K562 (cell line): ENCODE results near the gene POLR2C. TPM values are rescaled to one million over a fixed set of nuclear protein-coding genes. Genes with fewer than 3 reads are reported as not detected.

Experiments
- AFF1 ChIP-seq, 2 experiments: fragments of 450-650 bp; IDR thresholded peaks; 2 replicates each; pipeline ENCODE4 v1.6.1; 2018; ENCODE audit warnings: mild to moderate bottlenecking in 2 of 2, low read depth in 1 of 2; ENCODE audit not compliant: partially characterized antibody in 2 of 2
- ATF3 ChIP-seq, 2 experiments: fragments of 450-650 bp in 1 of 2; sonication (generic) in 1 of 2; formaldehyde crosslinking in 1 of 2; IDR thresholded peaks in 1 of 2; conservative IDR thresholded peaks in 1 of 2; 2 replicates each; pipeline versions ENCODE4 v1.6.1 to v1.8.1; 2016 to 2023; ENCODE audit warnings: mild to moderate bottlenecking in 2 of 2, moderate library complexity in 2 of 2, inconsistent platforms in 1 of 2, missing genetic modification reagents in 1 of 2
- CBX2 ChIP-seq: fragments of 200-600 bp; sonication (generic); IDR thresholded peaks from one replicate; pipeline ENCODE4 v1.6.1; 2012; ENCODE audit warnings: mild to moderate bottlenecking, low read length, inconsistent platforms; ENCODE audit not compliant: insufficient read depth, poor library complexity, severe bottlenecking
- ELK3 ChIP-seq: fragments of 450-650 bp; formaldehyde crosslinking; IDR thresholded peaks from 2 replicates; pipeline ENCODE4 v1.4.0; 2020; ENCODE audit warnings: mild to moderate bottlenecking
- FOS ChIP-seq: IDR thresholded peaks from 3 replicates; pipeline ENCODE4 v1.6.1; 2011; ENCODE audit not compliant: insufficient read length; ENCODE audit errors: extremely low read depth
- FOXA1 ChIP-seq: fragments of 450-650 bp; IDR thresholded peaks from 2 replicates; pipeline ENCODE4 v1.6.1; 2016; ENCODE audit warnings: mild to moderate bottlenecking, borderline replicate concordance
- IFI16 ChIP-seq: fragments of 250-450 bp; sonication (Bioruptor Pico); IDR thresholded peaks from 2 replicates; pipeline ENCODE4 v2.1.2; 2022; ENCODE audit warnings: mild to moderate bottlenecking, inconsistent platforms
- NFATC3 ChIP-seq: fragments of 450-650 bp; IDR thresholded peaks from 2 replicates; pipeline ENCODE4 v1.6.1; 2017; ENCODE audit warnings: mild to moderate bottlenecking
- POLR2AphosphoS5 ChIP-seq: IDR thresholded peaks from 2 replicates; pipeline ENCODE4 v1.6.1; 2011; ENCODE audit warnings: mild to moderate bottlenecking, low read depth, low read length, moderate library complexity; ENCODE audit not compliant: control insufficient read depth, insufficient read depth
- PYGO2 ChIP-seq: fragments of 450-650 bp; IDR thresholded peaks from 2 replicates; pipeline ENCODE4 v1.6.1; 2016; ENCODE audit warnings: mild to moderate bottlenecking, missing genetic modification characterization, moderate library complexity, missing compliant biosample characterization
- RNF2 ChIP-seq: sonication (generic); IDR thresholded peaks from 2 replicates; pipeline ENCODE4 v1.6.1; 2016
- TCF7 ChIP-seq: sonication (generic); IDR thresholded peaks from 2 replicates; pipeline ENCODE4 v1.6.1; 2016; ENCODE audit warnings: antibody characterized with exemption, borderline replicate concordance
- THRAP3 ChIP-seq: fragments of 450-650 bp; IDR thresholded peaks from 2 replicates; pipeline ENCODE4 v1.6.1; 2016; ENCODE audit warnings: mild to moderate bottlenecking, inconsistent platforms, borderline replicate concordance
- XRCC5 ChIP-seq: fragments of 200-400 bp; formaldehyde crosslinking; IDR thresholded peaks from 2 replicates; pipeline ENCODE4 v1.6.1; 2017; ENCODE audit warnings: low read depth, mild to moderate bottlenecking, low read length
- ZFP91 ChIP-seq: sonication (generic); formaldehyde crosslinking; IDR thresholded peaks from 2 replicates; pipeline ENCODE4 v1.8.0; 2022; ENCODE audit warnings: mild to moderate bottlenecking, missing genetic modification reagents
- ZFX ChIP-seq: sonication (generic); formaldehyde crosslinking; IDR thresholded peaks from 2 replicates; pipeline ENCODE4 v1.8.0; 2022; ENCODE audit warnings: mild to moderate bottlenecking, missing genetic modification reagents, moderate library complexity
- ZKSCAN8 ChIP-seq: fragments of 200-800 bp; sonication (Bioruptor generic); IDR thresholded peaks from 2 replicates; pipeline ENCODE4 v1.6.1; 2016; ENCODE audit warnings: missing genetic modification characterization, missing compliant biosample characterization
- ZNF263 ChIP-seq: sonication (generic); formaldehyde crosslinking; IDR thresholded peaks from 2 replicates; pipeline ENCODE4 v1.8.0; 2022; ENCODE audit warnings: mild to moderate bottlenecking, missing genetic modification reagents, borderline replicate concordance
- ZNF561 ChIP-seq: fragments of 450-650 bp; formaldehyde crosslinking; conservative IDR thresholded peaks from 2 replicates; pipeline ENCODE4 v1.4.0; 2020; ENCODE audit warnings: mild to moderate bottlenecking, moderate library complexity
- polyA plus RNA-seq, 8 experiments: library from polyadenylated mRNA; depleted of rRNA in 4 of 8; stranded (reverse) in 5 of 8; unstranded in 3 of 8; fragments of >200 nt; fragmentation: Nextera tagmentation in 2 of 8; fragmentation: Illumina TruSeq in 1 of 8; extraction: Ambion mirVana in 2 of 8; extraction: Trizol in 1 of 8; gene quantifications; 2 replicates each; pipeline versions ENCODE4 v1.2.1 to v1.2.3, GENCODE V29; 2011 to 2014; ENCODE audit warnings: inconsistent platforms in 1 of 8, missing spikeins in 1 of 8
- total RNA-seq, 7 experiments: library from RNA; depleted of rRNA in 6 of 7; stranded (reverse); fragments of >200 nt in 6 of 7; fragmentation: Illumina TruSeq in 2 of 7; extraction: Trizol in 2 of 7; gene quantifications; 2 replicates each; pipeline versions ENCODE4 v1.2.1 to v1.2.3, GENCODE V29; 2011 to 2021; ENCODE audit warnings: low replicate concordance in 1 of 7

POLR2C gene
- total and polyA plus RNA-seq, 9 of the 15 experiments (the other 6 are each of a cell fraction or from before 2014, with no cell fraction given), result 70.3 to 163 (median 92.3) TPM

- TF ChIP-seq ELK3 (CRISPR knock-in tag) (no peak), ZKSCAN8 (CRISPR knock-in tag) (no peak), ZFX (CRISPR knock-in tag) (peak; percentile 80), ZFP91 (CRISPR knock-in tag) (no peak), CBX2 (no peak), POLR2AphosphoS5 (peak; percentile 95), NFATC3 (no peak), PYGO2 (no peak), FOS (no peak), ZNF263 (CRISPR knock-in tag) (peak; percentile 20; the same call in 1 of the 2 replicates), XRCC5 (peak; percentile 87; the same call in 1 of the 2 replicates), ZNF561 (CRISPR knock-in tag) (no peak), FOXA1 (no peak), IFI16 (CRISPR knock-in tag) (no peak), ATF3 (IDR thresholded peaks at IDR 0.05) (no peak), ATF3 (CRISPR knock-in tag; conservative IDR thresholded peaks at IDR 0.05) (no peak), TCF7 (0 out of 2 replicates have a peak, but pooled peaks have one; percentile 26), AFF1 (IDR thresholded peaks at IDR 0.05; ENCODE audit: low read depth in 1 of 2, partially characterized antibody in 2 of 2) (no peak), THRAP3 (no peak), RNF2 (no peak)
Measured at GRCh38 chr16:57462209-57462977, at the start of gene POLR2C (continued).
